HG03025 (cell line): Measurements from ENCODE around the gene PRTG.
"Not testable (repeated sequence)": the region's sequence is repeated elsewhere in the genome, so short reads cannot be mapped to it uniquely, and the experiment has no call there.

Source experiments
- ATAC-seq: cut with Tn5 transposase; IDR thresholded peaks from one replicate; pipeline ENCODE4 v1.9.1; 2021; ENCODE audit warnings: mild to moderate bottlenecking, moderate library complexity; ENCODE audit not compliant: unreplicated experiment, low FRiP score

The PRTG gene

GRCh38 chr15:55707951-55708350 lies 35.0 kb downstream of the PRTG start:
- no peak for ATAC-seq

DNA sequence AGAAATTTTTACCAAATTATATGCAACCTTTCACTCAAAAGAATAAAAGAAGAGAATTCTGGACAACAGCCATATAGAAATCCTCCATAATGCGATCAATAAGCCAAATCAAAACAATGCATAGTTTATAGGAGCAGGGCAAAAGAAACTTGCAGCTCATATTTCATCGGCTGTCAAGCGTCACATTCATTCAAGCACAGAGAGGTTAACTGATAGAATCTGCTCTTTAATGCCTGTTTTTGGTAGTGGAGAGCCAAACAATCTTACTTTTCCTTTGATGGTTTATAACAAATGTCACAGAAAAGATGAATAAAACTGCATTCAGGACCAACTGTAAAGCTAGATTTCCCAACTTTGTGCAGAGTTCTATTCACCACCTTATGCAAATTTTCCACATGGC lies 35.4 kb downstream of the PRTG start:
- no peak for ATAC-seq

GRCh38 chr15:55703873-55704301 lies 39.1 kb downstream of the PRTG start:
- no peak for ATAC-seq

DNA sequence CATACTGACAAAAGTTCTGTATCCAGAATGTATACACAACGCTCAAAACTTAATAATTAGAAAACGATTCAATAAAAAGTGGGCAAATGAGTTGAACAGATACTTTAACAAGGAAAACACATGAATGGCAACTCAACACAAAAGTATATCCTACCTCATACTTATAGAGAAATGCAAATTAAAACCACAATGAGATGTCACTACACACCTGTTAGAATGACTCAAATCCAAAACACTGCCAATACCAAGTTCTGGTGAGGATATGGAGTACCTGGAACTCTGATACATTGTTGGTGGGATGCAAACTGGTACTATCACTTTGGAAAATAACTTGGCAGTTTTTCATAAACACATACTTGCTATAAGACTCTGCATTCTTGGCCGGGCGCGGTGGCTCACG lies 42.1 kb downstream of the PRTG start:
- no peak for ATAC-seq

DNA sequence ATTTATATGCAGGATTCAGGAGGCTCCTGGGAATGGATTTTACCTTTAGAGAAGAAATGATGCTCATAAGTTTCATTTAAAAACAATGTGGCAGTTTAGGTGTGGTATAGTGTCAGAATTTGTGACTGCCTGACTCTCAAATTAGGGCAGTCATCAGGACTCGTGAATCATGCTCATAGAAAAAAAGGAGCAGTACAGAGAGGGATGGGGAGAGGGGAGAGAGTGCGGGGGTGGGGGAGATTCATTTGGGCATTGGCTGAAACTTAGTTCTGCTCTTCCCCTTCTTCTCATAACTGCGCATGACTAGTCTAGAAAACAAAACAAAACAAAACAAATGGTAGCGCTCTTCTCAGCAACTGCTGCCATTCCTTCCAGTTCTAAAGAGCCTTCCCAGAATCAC lies 44.3 kb downstream of the PRTG start:
- no peak for ATAC-seq

GRCh38 chr15:55696221-55696620 lies 46.7 kb downstream of the PRTG start:
- ATAC-seq, result no peak

GRCh38 chr15:55695432-55695831 lies 47.5 kb downstream of the PRTG start:
- no peak for ATAC-seq

DNA sequence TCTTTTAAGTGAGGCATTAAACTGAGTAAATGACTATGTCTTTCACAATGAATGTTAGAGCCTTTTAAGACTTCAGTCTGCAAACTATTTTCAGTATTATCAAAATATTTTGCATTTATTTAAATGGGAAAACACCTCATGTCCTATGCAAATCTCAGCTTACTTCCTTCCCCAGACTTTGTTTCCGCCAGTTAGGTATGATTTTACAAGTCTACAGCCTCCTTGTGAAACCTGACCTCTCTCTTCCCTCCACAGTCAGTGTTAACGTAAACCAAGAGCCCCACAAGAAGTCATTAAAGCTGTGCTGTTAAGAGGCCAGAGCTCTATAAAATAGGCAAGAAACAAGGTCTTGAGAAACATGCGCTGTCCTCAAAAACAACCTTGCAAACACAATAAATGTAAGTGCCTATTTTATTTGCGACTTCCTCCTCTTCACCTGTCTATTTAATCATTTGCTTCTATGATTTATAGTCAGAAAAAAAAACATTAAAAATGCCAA lies 48.3 kb downstream of the PRTG start:
- no peak for ATAC-seq

GRCh38 chr15:55693116-55693515 lies 49.8 kb downstream of the PRTG start:
- not testable (repeated sequence) for ATAC-seq

GRCh38 chr15:55687792-55688191 lies 55.2 kb downstream of the PRTG start:
- no peak for ATAC-seq

GRCh38 chr15:55685286-55685685 lies 57.7 kb downstream of the PRTG start:
- ATAC-seq, result peak; percentile 77

DNA sequence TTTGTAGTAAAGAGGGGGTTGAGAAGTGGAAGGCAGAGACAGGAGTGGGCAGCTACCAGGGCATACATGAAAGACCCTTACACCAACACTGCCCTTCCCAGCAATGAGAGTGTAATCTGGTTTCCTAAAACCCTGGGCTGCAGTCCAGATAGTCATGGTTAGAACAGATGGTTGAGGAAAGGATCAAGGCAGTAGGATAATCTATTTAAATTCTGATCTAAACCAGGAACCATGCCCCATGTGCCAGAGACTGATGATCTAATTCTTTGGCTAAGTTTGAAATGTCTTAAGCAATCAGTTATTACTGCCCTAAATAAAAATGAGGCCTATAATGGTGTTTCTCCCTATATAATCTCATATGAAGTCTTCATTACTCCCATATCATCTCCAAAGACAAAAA lies 59.6 kb downstream of the PRTG start:
- no peak for ATAC-seq

GRCh38 chr15:55681631-55682030 lies 61.3 kb downstream of the PRTG start:
- peak; percentile 61 for ATAC-seq

GRCh38 chr15:55676507-55676906 lies 66.4 kb downstream of the PRTG start:
- ATAC-seq, result no peak

DNA sequence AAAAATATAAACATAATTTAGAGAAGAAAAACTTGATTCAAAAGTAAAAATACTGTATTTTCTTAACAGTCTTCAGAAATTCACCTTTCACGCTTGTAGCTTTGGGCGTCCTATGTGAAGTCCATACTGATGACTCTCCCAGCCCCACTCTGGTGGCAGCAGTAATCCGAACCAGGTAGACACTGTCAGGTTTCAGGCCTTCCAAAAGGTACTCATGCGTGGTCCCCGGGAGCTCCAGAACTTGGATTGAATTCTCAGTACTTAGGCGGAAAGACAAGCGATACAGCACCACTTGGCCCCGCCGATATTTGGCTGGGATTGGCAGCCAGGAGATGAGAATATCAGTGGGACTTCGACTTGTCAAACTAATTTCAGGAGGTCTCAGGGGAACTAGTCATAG lies 69.7 kb downstream of the PRTG start:
- ATAC-seq, result no peak

DNA sequence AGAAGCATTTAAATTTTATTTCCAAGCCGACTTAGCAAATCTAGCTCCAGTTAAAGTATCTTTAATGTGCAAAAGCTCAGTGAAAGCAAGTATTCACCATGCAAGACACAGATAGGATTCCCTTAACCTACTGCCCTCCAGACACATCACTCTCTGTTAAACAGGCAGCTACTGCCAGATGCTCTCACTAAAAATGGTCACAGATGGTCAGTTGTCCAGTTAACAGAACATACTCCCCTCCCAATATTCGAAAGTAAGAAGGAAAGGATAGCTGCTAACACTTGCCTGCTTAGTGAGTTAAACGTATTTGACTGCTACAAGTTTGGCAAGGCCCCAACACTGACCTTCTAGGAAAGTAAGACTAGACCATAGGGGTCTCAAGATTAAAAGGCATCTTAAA lies 73.7 kb downstream of the PRTG start:
- ATAC-seq, result no peak

DNA sequence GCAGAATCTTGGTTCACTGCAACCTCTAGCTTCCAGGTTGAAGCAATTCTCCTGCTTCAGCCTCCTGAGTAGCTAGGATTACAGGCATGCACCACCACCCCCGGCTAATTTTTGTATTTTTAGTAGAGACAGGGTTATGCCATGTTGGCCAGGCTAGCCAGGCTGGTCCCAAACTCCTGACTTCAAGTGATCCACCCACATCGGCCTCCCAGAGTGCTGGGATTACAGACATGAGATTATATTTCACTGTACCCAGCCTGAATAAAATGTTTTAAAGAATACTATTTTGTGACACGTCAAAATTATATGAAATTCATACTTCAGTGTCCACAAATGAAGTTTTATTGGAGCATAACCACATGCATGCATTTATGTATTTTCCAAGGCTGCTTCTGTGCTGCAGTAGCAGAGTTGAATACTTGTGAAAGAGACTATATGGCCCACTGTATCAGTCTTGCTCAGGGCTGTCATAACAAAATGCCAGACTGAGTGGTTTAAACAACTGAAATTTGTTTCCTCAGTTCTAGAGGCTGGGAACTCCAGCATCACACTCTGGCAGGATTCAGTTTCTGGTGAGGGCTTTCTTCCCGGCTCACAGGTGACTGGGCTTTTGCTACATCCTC lies 77.2 kb downstream of the PRTG start:
- ATAC-seq, result no peak

- no peak for ATAC-seq
Measured at GRCh38 chr15:55661428-55661827, 81.5 kb downstream of the PRTG start.

DNA sequence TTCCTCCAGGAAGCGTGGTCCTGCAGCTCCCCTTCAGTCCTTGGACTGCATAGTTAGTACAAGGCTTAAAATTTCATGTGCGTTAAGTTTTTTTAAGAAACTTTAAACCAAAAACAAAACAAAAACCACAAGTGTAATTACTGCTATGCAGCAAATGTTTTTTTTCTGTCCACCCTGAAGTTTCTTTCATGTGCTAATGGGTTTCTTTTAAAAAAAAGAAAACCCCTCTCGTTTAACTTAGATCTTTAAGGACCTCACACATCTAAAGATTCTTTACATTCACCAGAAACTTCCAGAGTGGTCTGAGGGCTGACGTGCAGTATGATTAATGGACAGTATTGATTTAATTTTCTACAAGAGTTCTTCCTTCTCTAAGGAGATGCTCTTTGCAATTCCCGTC lies 82.8 kb downstream of the PRTG start:
- ATAC-seq, result no peak

- ATAC-seq, result no peak
Measured at GRCh38 chr15:55659481-55659880, 83.5 kb downstream of the PRTG start.

GRCh38 chr15:55658886-55659285 lies 84.1 kb downstream of the PRTG start:
- ATAC-seq, result no peak

GRCh38 chr15:55654561-55655031 lies 88.4 kb downstream of the PRTG start:
- no peak for ATAC-seq
